H1 (cell line): ENCODE measurements around the gene STIL. TPM values are rescaled to one million over a fixed set of nuclear protein-coding genes. Genes with fewer than 3 reads are reported as not detected.

Experiments
- CTCF ChIA-PET: fragments of 300-600 bp; sonication (Branson Sonifier 250); formaldehyde crosslinking; loops from one replicate; lab custom pipeline; 2021; ENCODE audit not compliant: partially characterized antibody; lab: Charles Lee
- POLR2A ChIA-PET: fragments of 300-600 bp; sonication (Branson Sonifier 250); formaldehyde crosslinking; loops from one replicate; lab custom pipeline; 2021; ENCODE audit warnings: inconsistent platforms; ENCODE audit not compliant: partially characterized antibody; lab: Charles Lee
- DNase-seq, 2 experiments: peaks; one replicate each; pipeline versions ENCODE4 v3.0.0 to v3.0.0-alpha.2; 2010 to 2022; ENCODE audit warnings: low spot score in 2 of 2, low read depth in 1 of 2, mixed read lengths in 1 of 2
- FAIRE-seq: peaks from 2 replicates; lab custom pipeline; 2011; peaks lifted over from hg19 to GRCh38; lab: Jason Lieb, UNC
- H2AFZ ChIP-seq: 2 replicates; pipeline ENCODE4 v1.8.1; 2012; ENCODE audit warnings: low read length, inconsistent platforms
- H2AK5ac ChIP-seq: 2 replicates; pipeline ENCODE4 v1.6.1; 2013; ENCODE audit warnings: low read depth, low read length
- H2BK120ac ChIP-seq: replicated peaks from 2 replicates; pipeline ENCODE3; 2013; ENCODE audit warnings: low read depth, low read length, inconsistent platforms
- H2BK12ac ChIP-seq: 2 replicates; pipeline ENCODE4 v1.6.1; 2013; ENCODE audit warnings: low read depth, low read length
- H2BK15ac ChIP-seq: 2 replicates; pipeline ENCODE4 v1.6.1; 2013; ENCODE audit warnings: low read length
- H2BK20ac ChIP-seq: 2 replicates; pipeline ENCODE4 v1.6.1; 2013; ENCODE audit warnings: low read length
- H2BK5ac ChIP-seq: 2 replicates; pipeline ENCODE4 v1.6.1; 2013; ENCODE audit warnings: low read depth, low read length
- H3K14ac ChIP-seq: 2 replicates; pipeline ENCODE4 v1.6.1; 2013; ENCODE audit warnings: inconsistent platforms; ENCODE audit not compliant: insufficient read length
- H3K18ac ChIP-seq: 2 replicates; pipeline ENCODE4 v1.6.1; 2013; ENCODE audit warnings: low read length; ENCODE audit errors: extremely low read depth
- H3K23ac ChIP-seq: 2 replicates; pipeline ENCODE4 v1.6.1; 2013; ENCODE audit warnings: inconsistent platforms; ENCODE audit not compliant: insufficient read length
- H3K23me2 ChIP-seq: 2 replicates; pipeline ENCODE4 v1.6.1; 2013; ENCODE audit warnings: low read depth, low read length
- H3K27ac ChIP-seq: 2 replicates; pipeline ENCODE4 v1.6.1; 2011; ENCODE audit warnings: low read depth, low read length, inconsistent platforms
- H3K27me3 ChIP-seq, 4 experiments: replicated peaks in 1 of 4; 1 replicate in 1 of 4; 2 replicates in 3 of 4; pipeline versions ENCODE4 v1.6.1 to v1.8.1; 2011 to 2013; ENCODE audit warnings: low read length in 3 of 4, mild to moderate bottlenecking in 3 of 4, inconsistent platforms in 2 of 4, mixed read lengths in 2 of 4, moderate library complexity in 1 of 4; ENCODE audit not compliant: control insufficient read depth in 3 of 4, insufficient read depth in 3 of 4; ENCODE audit errors: extremely low read depth in 1 of 4
- H3K36me3 ChIP-seq, 4 experiments: 2 replicates each; pipeline versions ENCODE4 v1.6.1 to v1.8.1; 2011 to 2013; ENCODE audit warnings: mild to moderate bottlenecking in 4 of 4, low read length in 3 of 4, moderate library complexity in 2 of 4, control low read depth in 1 of 4, inconsistent platforms in 1 of 4; ENCODE audit not compliant: insufficient read depth in 4 of 4, control insufficient read depth in 2 of 4
- H3K4ac ChIP-seq: replicated peaks from 2 replicates; pipeline ENCODE3; 2013; ENCODE audit warnings: low read length, low read depth, mixed read lengths, inconsistent platforms; ENCODE audit not compliant: insufficient read length
- H3K4me1 ChIP-seq, 4 experiments: replicated peaks in 1 of 4; 1 replicate in 1 of 4; 2 replicates in 3 of 4; pipeline versions ENCODE4 v1.6.1 to v1.8.1; 2011 to 2013; ENCODE audit warnings: low read length in 3 of 4, inconsistent platforms in 2 of 4, mixed read lengths in 1 of 4; ENCODE audit not compliant: insufficient read depth in 4 of 4, control insufficient read depth in 3 of 4
- H3K4me2 ChIP-seq, 2 experiments: 2 replicates each; pipeline versions ENCODE4 v1.6.1 to v1.8.1; 2011 to 2013; ENCODE audit warnings: low read depth in 2 of 2, low read length in 2 of 2, control low read depth in 1 of 2, inconsistent platforms in 1 of 2, mild to moderate bottlenecking in 1 of 2; ENCODE audit not compliant: insufficient read depth in 1 of 2
- H3K4me3 ChIP-seq, 4 experiments: fragments of 200-600, 300-600 bp in 1 of 4; sonication (generic), shearing (Covaris generic), sonication (Bioruptor Twin) in 1 of 4; 2 replicates each; pipeline versions ENCODE4 v1.5.1 to v1.8.1; 2011 to 2016; ENCODE audit warnings: low read length in 4 of 4, low read depth in 3 of 4, control low read depth in 2 of 4, inconsistent platforms in 2 of 4, mild to moderate bottlenecking in 2 of 4, mixed read lengths in 1 of 4, moderate library complexity in 1 of 4; ENCODE audit not compliant: insufficient read depth in 2 of 4; ENCODE audit errors: extremely low read depth in 1 of 4
- H3K56ac ChIP-seq: replicated peaks from 2 replicates; pipeline ENCODE3; 2013; ENCODE audit warnings: low read depth, mild to moderate bottlenecking, mixed read lengths, low read length, inconsistent platforms; ENCODE audit not compliant: insufficient read length
- H3K79me1 ChIP-seq: 2 replicates; pipeline ENCODE4 v1.6.1; 2013; ENCODE audit warnings: low read depth, low read length, control low read depth
- H3K79me2 ChIP-seq, 2 experiments: 2 replicates each; pipeline versions ENCODE4 v1.6.1 to v1.8.1; 2012 to 2013; ENCODE audit warnings: low read length in 2 of 2, mild to moderate bottlenecking in 2 of 2, inconsistent platforms in 1 of 2; ENCODE audit not compliant: insufficient read depth in 2 of 2, control insufficient read depth in 1 of 2
- H3K9ac ChIP-seq, 4 experiments: replicated peaks in 1 of 4; 1 replicate in 1 of 4; 2 replicates in 3 of 4; pipeline versions ENCODE4 v1.6.1 to v1.8.1; 2011 to 2013; ENCODE audit warnings: low read depth in 3 of 4, low read length in 3 of 4, control low read depth in 2 of 4, mild to moderate bottlenecking in 2 of 4, moderate library complexity in 2 of 4, inconsistent platforms in 1 of 4; ENCODE audit errors: extremely low read depth in 1 of 4
- H3K9me3 ChIP-seq, 2 experiments: 2 replicates each; pipeline versions ENCODE4 v1.6.1 to v1.8.1; 2012 to 2013; ENCODE audit warnings: mild to moderate bottlenecking in 2 of 2, moderate library complexity in 2 of 2, control low read depth in 1 of 2, inconsistent platforms in 1 of 2, low read depth in 1 of 2, low read length in 1 of 2, mixed read lengths in 1 of 2; ENCODE audit not compliant: insufficient read depth in 2 of 2
- H4K20me1 ChIP-seq, 2 experiments: replicated peaks in 1 of 2; 2 replicates each; pipeline versions ENCODE3 to v1.8.1; 2011 to 2013; ENCODE audit warnings: inconsistent platforms in 2 of 2, low read length in 2 of 2, mild to moderate bottlenecking in 1 of 2; ENCODE audit not compliant: insufficient read depth in 2 of 2, control insufficient read depth in 1 of 2
- H4K5ac ChIP-seq: 2 replicates; pipeline ENCODE4 v1.6.1; 2013; ENCODE audit warnings: low read length, low read depth, mixed read lengths, inconsistent platforms; ENCODE audit not compliant: insufficient read length
- H4K8ac ChIP-seq: 2 replicates; pipeline ENCODE4 v1.8.0; 2013; ENCODE audit warnings: mild to moderate bottlenecking, moderate library complexity, low read length, inconsistent platforms; ENCODE audit not compliant: insufficient read depth; ENCODE audit errors: extremely low read depth
- H4K91ac ChIP-seq: replicated peaks from 2 replicates; pipeline ENCODE3; 2013; ENCODE audit warnings: low read length, mixed read lengths, inconsistent platforms; ENCODE audit not compliant: insufficient read length
- CHD1 ChIP-seq: IDR thresholded peaks from 2 replicates; pipeline ENCODE4 v1.6.1; 2012; ENCODE audit warnings: low read depth, low read length, improper control_type of control experiment
- GABPA ChIP-seq: IDR thresholded peaks from 2 replicates; pipeline ENCODE4 v1.6.1; 2011; ENCODE audit warnings: mild to moderate bottlenecking, low read length, moderate library complexity, borderline replicate concordance; ENCODE audit not compliant: insufficient read depth
- GTF2F1 ChIP-seq: IDR thresholded peaks from 2 replicates; pipeline ENCODE4 v1.6.1; 2012; ENCODE audit warnings: low read depth, low read length, improper control_type of control experiment, borderline replicate concordance
- WGBS, 2 experiments: shearing (Covaris generic) in 1 of 2; methylation state at CpG; one replicate each; pipeline versions ENCODE4 v1.1.6 to v1.1.7; 2013 to 2015; ENCODE audit warnings: low lambda C conversion rate in 2 of 2, mixed read lengths in 2 of 2, inconsistent platforms in 1 of 2, low coverage in 1 of 2, missing lambda C conversion rate in 1 of 2; ENCODE audit not compliant: insufficient replicate concordance in 2 of 2, insufficient coverage in 1 of 2, insufficient read length in 1 of 2; ENCODE audit errors: extremely low coverage in 1 of 2, missing lambda C conversion rate in 1 of 2; 5-methylcytosine and 5-hydroxymethylcytosine counted together
- polyA plus RNA-seq, 7 experiments: library from polyadenylated mRNA; depleted of rRNA in 3 of 7; stranded (reverse) in 5 of 7; unstranded in 2 of 7; fragments of >200 nt in 5 of 7; fragments of 200-250 nt in 2 of 7; gene quantifications; 1 replicate in 5 of 7; 2 replicates in 1 of 7; 4 replicates in 1 of 7; pipeline versions ENCODE4 v1.2.1 to v1.2.3, GENCODE V29; 2011 to 2013; ENCODE audit warnings: missing spikeins in 2 of 7, mixed read lengths in 2 of 7
- total RNA-seq: library from RNA; stranded (reverse); fragmentation: NEBNext Ultra II Directional; extraction: Animal tissue kit (Norgen Biotek cat#: 25700); gene quantifications from 2 replicates; pipeline ENCODE4 v1.2.1, GENCODE V29; 2021

Gene STIL
- total and polyA plus RNA-seq, 2 of the 8 experiments (the other 6 are each of a cell fraction or from before 2014, with no cell fraction given) = 13.6 to 25.1 TPM

- Histone ChIP-seq H3K79me2 (no peaks in the 10 kb centered on the region), H3K14ac (no peak overlapping the region), H3K9me3 (no peaks in the 10 kb centered on the region), H3K4me2 (no peak overlapping the region; a peak in 1 of 4 replicates), H3K56ac (no peak overlapping the region), H2BK12ac (no peak overlapping the region), H2BK20ac (no peak overlapping the region), H2AFZ (no peak overlapping the region; the same call in 1 of the 2 replicates), H4K8ac (no peak overlapping the region), H3K27ac (no peak overlapping the region), H4K91ac (no peak overlapping the region), H3K23ac (no peak overlapping the region), H3K79me1 (no peaks in the 10 kb centered on the region), H3K23me2 (no peaks in the 10 kb centered on the region), H3K4me1 (peaks cover 0 to 5% (median 0%) of the 10 kb centered on the region in 4 experiments; a peak in 2 of 7 replicates), H4K20me1 (no peaks in the 10 kb centered on the region), H3K27me3 (no peaks in the 10 kb centered on the region; a peak in 2 of 7 replicates), H2BK5ac (no peak overlapping the region), H3K4me3 (no peak overlapping the region), H4K5ac (no peak overlapping the region), H3K18ac (no peak overlapping the region), H3K9ac (no peak overlapping the region), H3K4ac (no peak overlapping the region), H2BK15ac (no peak overlapping the region), H3K36me3 (no peaks in the 10 kb centered on the region), H2BK120ac (no peak overlapping the region), H2AK5ac (no peak overlapping the region)
- no peak for DNase-seq
- CTCF ChIA-PET = interaction anchor here (0.5 to 2.5 kb wide), 9 partner anchors 19 to 167 kb away, joined by 3 to 5 read pairs (median 4); partner anchors contain the start of gene PDZK1IP1
- FAIRE-seq = no peak
- WGBS, 2 experiments = 61% methylated on average over 5 of the region's 5 CpGs; no CpG with 5 or more reads in 1 of the 2 experiments
- POLR2A ChIA-PET = no interaction called here
- TF ChIP-seq GTF2F1 = no peak
- no peak for TF ChIP-seq CHD1
- no peak for TF ChIP-seq GABPA
Observed at GRCh38 chr1:47243910-47244309, 70.0 kb downstream of the STIL start.
